ENCODE data around the gene DNAJB5. TPM values are rescaled to one million over a fixed set of nuclear protein-coding genes. Genes with fewer than 3 reads are reported as not detected.

Gene DNAJB5
- polyA plus RNA-seq, 1 experiment, result 6.1 TPM

DNA sequence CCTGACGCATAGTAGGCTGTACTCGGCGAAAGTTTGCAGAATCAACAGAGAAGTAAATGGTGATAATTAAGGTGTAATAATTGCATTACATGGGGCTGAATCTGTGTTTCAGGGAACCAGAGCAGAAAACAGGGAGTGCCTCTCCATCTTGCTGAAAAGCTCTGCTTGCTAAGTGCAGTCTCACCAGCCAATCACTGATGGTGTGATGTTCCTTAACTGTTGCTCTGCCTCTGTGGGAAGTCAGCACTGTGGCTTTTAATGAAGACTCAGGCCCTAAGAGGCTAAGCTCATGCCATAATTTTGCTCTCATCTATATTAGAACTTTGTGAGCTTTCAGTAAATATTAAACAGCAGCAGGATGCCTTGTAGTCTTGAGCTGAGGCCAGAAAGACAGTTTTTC, 27.0 kb upstream of the DNAJB5 start:
- TF ChIP-seq, protein P1, sequence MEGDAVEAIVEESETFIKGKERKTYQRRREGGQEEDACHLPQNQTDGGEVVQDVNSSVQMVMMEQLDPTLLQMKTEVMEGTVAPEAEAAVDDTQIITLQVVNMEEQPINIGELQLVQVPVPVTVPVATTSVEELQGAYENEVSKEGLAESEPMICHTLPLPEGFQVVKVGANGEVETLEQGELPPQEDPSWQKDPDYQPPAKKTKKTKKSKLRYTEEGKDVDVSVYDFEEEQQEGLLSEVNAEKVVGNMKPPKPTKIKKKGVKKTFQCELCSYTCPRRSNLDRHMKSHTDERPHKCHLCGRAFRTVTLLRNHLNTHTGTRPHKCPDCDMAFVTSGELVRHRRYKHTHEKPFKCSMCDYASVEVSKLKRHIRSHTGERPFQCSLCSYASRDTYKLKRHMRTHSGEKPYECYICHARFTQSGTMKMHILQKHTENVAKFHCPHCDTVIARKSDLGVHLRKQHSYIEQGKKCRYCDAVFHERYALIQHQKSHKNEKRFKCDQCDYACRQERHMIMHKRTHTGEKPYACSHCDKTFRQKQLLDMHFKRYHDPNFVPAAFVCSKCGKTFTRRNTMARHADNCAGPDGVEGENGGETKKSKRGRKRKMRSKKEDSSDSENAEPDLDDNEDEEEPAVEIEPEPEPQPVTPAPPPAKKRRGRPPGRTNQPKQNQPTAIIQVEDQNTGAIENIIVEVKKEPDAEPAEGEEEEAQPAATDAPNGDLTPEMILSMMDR (IDR thresholded peaks at IDR 0.05; ENCODE audit: insufficient read depth, low read depth, low read length), result no peak
- CTCF ChIA-PET, result interaction anchor here (0.8 to 4.5 kb wide), 3 partner anchors 22 to 63 kb away, joined by 3 to 19 read pairs (median 4); no protein-coding TSS in a partner anchor

DNA sequence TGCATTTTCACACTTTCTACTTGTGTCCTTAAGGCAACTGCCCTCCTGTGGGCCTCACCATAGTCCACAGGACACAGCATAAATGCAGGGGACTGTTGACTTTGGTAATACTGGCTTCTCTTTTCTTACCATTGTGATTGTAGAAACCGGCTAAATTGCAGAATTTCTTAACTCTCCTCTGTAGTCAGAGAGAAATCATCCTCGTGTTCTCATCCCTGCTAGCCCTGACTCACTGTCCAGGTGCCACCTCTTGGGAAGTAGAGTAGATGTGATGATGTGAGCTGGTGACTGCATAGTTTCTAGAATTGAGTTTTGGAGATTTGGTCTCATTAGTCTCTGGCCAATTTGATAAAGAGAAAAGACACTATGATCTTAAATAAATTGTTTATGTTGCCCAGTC, 26.0 kb upstream of the DNAJB5 start:
- Histone ChIP-seq H3K4me3 (ENCODE audit: low read depth, low read length) (no peak overlapping the region), H3K27me3 (ENCODE audit: control insufficient read depth, insufficient read depth, low read length) (peaks cover 27% of the 10 kb centered on the region), H3K36me3 (ENCODE audit: control insufficient read depth, insufficient read depth, low read length) (no peaks in the 10 kb centered on the region)
- DNase-seq (ENCODE audit: low read depth), result no peak
- ChIA-PET POLR2A (no interaction called here), CTCF (interaction anchor here (0.8 to 4.5 kb wide), 2 partner anchors 21 to 64 kb away, joined by 5 to 19 read pairs; no protein-coding TSS in a partner anchor)
- TF ChIP-seq, protein P1 (IDR thresholded peaks at IDR 0.05; ENCODE audit: insufficient read depth, low read depth, low read length), result no peak

More for the DNA sequence above, 27.0 kb upstream of the DNAJB5 start:
- Histone ChIP-seq H3K36me3 (ENCODE audit: control insufficient read depth, insufficient read depth, low read length) (no peaks in the 10 kb centered on the region), H3K27me3 (ENCODE audit: control insufficient read depth, insufficient read depth, low read length) (peaks cover 30% of the 10 kb centered on the region), H3K4me3 (ENCODE audit: low read depth, low read length) (no peak overlapping the region)
- POLR2A ChIA-PET, result no interaction called here
- DNase-seq (ENCODE audit: low read depth), result no peak

DNA sequence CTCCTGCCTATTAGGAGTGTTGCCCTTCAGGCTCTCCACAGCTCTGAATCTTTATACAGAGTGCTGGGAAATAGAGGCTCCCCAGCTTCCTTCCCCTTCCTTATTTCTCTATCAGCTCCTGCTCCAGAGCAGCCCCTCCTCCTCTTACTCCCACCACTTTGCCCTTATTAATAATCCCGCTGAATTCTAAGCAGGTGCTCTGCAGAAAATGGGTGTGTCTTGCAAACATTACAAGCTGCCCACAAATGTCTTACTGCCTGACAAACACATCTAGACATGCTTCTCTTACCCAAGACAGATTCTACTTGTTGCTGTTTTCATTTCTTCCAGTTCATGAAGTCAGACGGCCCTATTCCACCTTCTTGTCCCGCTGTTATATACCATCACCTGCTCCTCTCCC, 25.1 kb upstream of the DNAJB5 start:
- Histone ChIP-seq H3K36me3 (ENCODE audit: control insufficient read depth, insufficient read depth, low read length) (no peaks in the 10 kb centered on the region), H3K4me3 (ENCODE audit: low read depth, low read length) (no peak overlapping the region), H3K27me3 (ENCODE audit: control insufficient read depth, insufficient read depth, low read length) (peaks cover 24% of the 10 kb centered on the region)
- CTCF ChIA-PET, result interaction anchor here (0.8 kb wide), 1 partner anchor 20 kb away, joined by 5 read pairs; no protein-coding TSS in a partner anchor
- TF ChIP-seq, protein P1 (IDR thresholded peaks at IDR 0.05; ENCODE audit: insufficient read depth, low read depth, low read length), result no peak
- DNase-seq (ENCODE audit: low read depth), result no peak
- POLR2A ChIA-PET, result no interaction called here

DNA sequence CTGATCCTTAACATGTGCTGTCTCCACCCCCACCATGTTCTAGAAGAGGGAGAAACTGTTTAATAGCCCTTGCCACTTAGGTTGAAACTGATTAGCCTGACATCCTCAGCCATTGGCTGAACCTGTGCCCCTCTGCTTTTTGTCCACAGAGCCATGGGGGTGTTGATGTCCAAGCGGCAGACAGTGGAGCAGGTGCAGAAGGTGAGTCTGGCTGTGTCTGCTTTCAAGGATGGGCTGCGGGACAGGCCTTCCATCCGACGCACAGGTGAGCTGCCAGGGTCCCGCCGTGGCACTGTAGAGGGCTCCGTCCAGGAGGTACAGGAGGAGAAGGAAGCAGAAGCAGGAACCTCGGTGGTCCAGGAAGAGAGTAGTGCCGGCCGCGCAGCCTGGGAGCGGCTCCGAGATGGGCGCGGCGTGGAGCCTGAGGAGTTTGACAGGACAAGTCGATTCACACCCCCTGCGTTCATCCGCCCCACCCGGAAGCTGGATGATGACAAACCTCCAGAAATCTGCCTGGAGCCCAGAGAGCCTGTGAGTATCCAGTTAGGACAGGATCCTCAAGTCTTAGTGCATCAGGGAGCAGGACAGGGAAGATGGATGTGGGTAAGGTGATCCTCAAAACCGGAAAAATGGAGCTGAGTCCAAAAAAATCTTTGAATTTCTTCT, 18.3 kb upstream of the DNAJB5 start:
- TF ChIP-seq, protein P1 (IDR thresholded peaks at IDR 0.05; ENCODE audit: insufficient read depth, low read depth, low read length), result no peak
- Histone ChIP-seq H3K4me3 (ENCODE audit: low read depth, low read length) (no peak overlapping the region), H3K36me3 (ENCODE audit: control insufficient read depth, insufficient read depth, low read length) (no peaks in the 10 kb centered on the region), H3K27me3 (ENCODE audit: control insufficient read depth, insufficient read depth, low read length) (peaks cover 18% of the 10 kb centered on the region)
- DNase-seq (ENCODE audit: low read depth), result no peak
- CTCF ChIA-PET, result interaction anchor here (2.7 kb wide), 1 partner anchor 13 kb away, joined by 13 read pairs; no protein-coding TSS in a partner anchor
- POLR2A ChIA-PET, result no interaction called here

DNA sequence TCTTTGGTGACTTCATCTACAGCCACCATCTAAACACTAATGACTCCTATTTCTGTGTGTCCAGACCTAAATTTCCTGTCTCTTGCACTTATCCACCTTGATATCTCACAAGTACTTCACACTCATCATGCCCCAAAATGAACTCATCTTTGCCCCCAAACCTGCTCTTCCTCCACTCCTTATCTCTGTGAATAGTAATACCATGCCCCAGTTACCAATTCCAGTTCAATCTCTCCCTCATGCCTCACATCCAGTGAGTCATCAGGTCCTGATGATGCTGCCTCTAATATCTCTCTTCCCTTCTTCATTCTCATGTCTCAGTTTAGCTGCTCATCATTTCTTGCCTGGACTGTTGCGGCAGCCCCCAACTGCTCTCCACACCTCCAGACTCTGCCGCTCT, 14.9 kb upstream of the DNAJB5 start:
- ChIA-PET CTCF (no interaction called here), POLR2A (no interaction called here)
- Histone ChIP-seq H3K4me3 (ENCODE audit: low read depth, low read length) (no peak overlapping the region), H3K27me3 (ENCODE audit: control insufficient read depth, insufficient read depth, low read length) (peaks cover 14% of the 10 kb centered on the region), H3K36me3 (ENCODE audit: control insufficient read depth, insufficient read depth, low read length) (no peaks in the 10 kb centered on the region)
- DNase-seq (ENCODE audit: low read depth), result no peak
- TF ChIP-seq, protein P1 (IDR thresholded peaks at IDR 0.05; ENCODE audit: insufficient read depth, low read depth, low read length), result no peak

Measured in BJ (cell line).